ENCODE measurements around the gene RYR2. TPM values are rescaled to one million over a fixed set of nuclear protein-coding genes. Genes with fewer than 3 reads are reported as not detected.
"Not testable (repeated sequence)": the region's sequence is repeated elsewhere in the genome, so short reads cannot be mapped to it uniquely, and the experiment has no call there.

Gene RYR2
- total RNA-seq, 1 experiment from 2014 or later = 4.0 TPM

DNA sequence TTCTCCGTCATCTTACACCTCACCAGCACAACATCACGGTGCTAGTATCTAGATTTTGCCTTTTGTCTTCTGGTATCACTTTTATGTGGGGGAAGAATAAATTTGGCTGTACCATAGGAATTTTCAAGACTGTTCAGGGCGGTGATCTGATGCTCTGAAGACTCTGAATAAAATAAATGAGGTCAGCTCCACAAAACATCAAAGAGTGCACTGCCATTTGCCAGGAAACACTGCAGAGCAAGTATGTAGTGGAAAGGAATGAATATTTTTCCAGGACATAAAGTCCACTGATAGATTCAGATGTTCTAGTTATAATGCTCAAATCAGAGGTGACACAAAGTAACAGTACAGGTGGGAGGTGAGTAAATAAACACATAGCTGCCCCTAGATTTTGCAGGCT is 792.5 kb downstream of the RYR2 start:
- Mint-ChIP-seq H3K27ac (ENCODE audit: low read depth, unreplicated experiment) (no peak overlapping the region), H3K9me3 (ENCODE audit: unreplicated experiment) (no peaks in the 10 kb centered on the region), H3K4me3 (ENCODE audit: unreplicated experiment) (no peak overlapping the region), H3K27me3 (ENCODE audit: insufficient read depth, unreplicated experiment) (no peaks in the 10 kb centered on the region), H3K36me3 (ENCODE audit: insufficient read depth, unreplicated experiment) (peaks cover 5% of the 10 kb centered on the region), H3K4me1 (ENCODE audit: insufficient read depth, unreplicated experiment) (no peaks in the 10 kb centered on the region)
- intact Hi-C loops (cut with micrococcal nuclease) = no loop called here
- no TSS peak for BruUV-seq (replicated peaks)
- CTCF ChIA-PET = interaction anchor here (0.6 to 10.1 kb wide), 7 partner anchors 14 to 1116 kb away, joined by 3 to 56 read pairs (median 4); no protein-coding TSS in a partner anchor
- POLR2A ChIA-PET = interaction anchor here (0.5 to 1.7 kb wide), 4 partner anchors 10 to 1124 kb away, joined by 3 to 4 read pairs (median 3); no protein-coding TSS in a partner anchor
- no peak for TF ChIP-seq CTCF (IDR thresholded peaks at IDR 0.05; ENCODE audit: unreplicated experiment)
- DNase-seq (ENCODE audit: unreplicated experiment) = no peak

- Mint-ChIP-seq H3K27ac (ENCODE audit: low read depth, unreplicated experiment) (no peak overlapping the region), H3K36me3 (ENCODE audit: insufficient read depth, unreplicated experiment) (peaks cover 5% of the 10 kb centered on the region), H3K4me3 (ENCODE audit: unreplicated experiment) (no peak overlapping the region), H3K4me1 (ENCODE audit: insufficient read depth, unreplicated experiment) (no peaks in the 10 kb centered on the region), H3K9me3 (ENCODE audit: unreplicated experiment) (no peaks in the 10 kb centered on the region), H3K27me3 (ENCODE audit: insufficient read depth, unreplicated experiment) (no peaks in the 10 kb centered on the region)
- intact Hi-C loops (cut with micrococcal nuclease) = no loop called here
- CTCF ChIA-PET = interaction anchor here (0.6 to 8.9 kb wide), 7 partner anchors 12 to 161 kb away, joined by 3 to 79 read pairs (median 4); no protein-coding TSS in a partner anchor
- no peak for DNase-seq (ENCODE audit: unreplicated experiment)
- POLR2A ChIA-PET = interaction anchor here (0.7 to 2.9 kb wide), 2 partner anchors 14 to 86 kb away, joined by 3 to 13 read pairs; no protein-coding TSS in a partner anchor
- TF ChIP-seq CTCF (IDR thresholded peaks at IDR 0.05; ENCODE audit: unreplicated experiment) = no peak
- no TSS peak for BruUV-seq (replicated peaks)
These were observed 796.3 kb downstream of the RYR2 start for GRCh38 chr1:237838320-237838719.

DNA sequence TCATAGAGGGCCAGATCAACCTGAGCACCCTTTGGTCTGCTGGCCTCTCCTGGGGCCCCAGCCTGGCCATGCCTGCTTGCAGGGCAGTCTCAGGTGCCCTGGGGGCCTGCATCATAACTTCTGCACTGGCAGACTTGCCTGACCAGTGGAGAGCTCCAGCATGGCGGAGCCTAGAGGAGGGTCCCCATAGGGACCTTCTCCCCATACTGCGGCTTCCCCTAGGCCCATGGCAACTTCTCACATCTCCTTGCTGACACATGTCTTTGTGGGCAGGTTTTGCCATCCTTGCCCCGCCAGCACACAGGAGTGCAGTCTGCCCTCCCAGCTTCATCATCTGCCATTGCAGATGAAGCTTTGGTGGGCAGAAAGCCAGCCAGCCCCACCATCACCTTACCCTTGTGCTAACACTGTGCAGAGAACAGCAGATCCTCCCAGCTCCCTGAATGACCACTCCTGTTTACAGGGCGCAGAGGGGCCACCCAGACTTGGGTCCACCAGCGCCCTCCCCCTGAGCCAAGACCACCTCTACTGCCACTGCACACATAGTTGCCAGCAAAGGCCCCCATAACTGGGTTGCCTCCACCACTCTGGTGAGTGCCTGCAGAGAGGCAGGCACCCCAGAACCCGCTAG is 797.0 kb downstream of the RYR2 start:
- no peak for DNase-seq (ENCODE audit: unreplicated experiment)
- H3K4me1 Mint-ChIP-seq (ENCODE audit: insufficient read depth, unreplicated experiment) = no peaks in the 10 kb centered on the region
- intact Hi-C loops (cut with micrococcal nuclease) = no loop called here
- POLR2A ChIA-PET = interaction anchor here (2.9 kb wide), 1 partner anchor 13 kb away, joined by 13 read pairs; no protein-coding TSS in a partner anchor
- no peak overlapping the region for H3K4me3 Mint-ChIP-seq (ENCODE audit: unreplicated experiment)
- CTCF ChIA-PET = interaction anchor here (0.6 to 8.9 kb wide), 9 partner anchors 12 to 613 kb away, joined by 3 to 79 read pairs (median 4); no protein-coding TSS in a partner anchor
- no peaks in the 10 kb centered on the region for H3K27me3 Mint-ChIP-seq (ENCODE audit: insufficient read depth, unreplicated experiment)
- H3K36me3 Mint-ChIP-seq (ENCODE audit: insufficient read depth, unreplicated experiment) = peaks cover 5% of the 10 kb centered on the region
- BruUV-seq (replicated peaks) = no TSS peak
- H3K9me3 Mint-ChIP-seq (ENCODE audit: unreplicated experiment) = no peaks in the 10 kb centered on the region
- TF ChIP-seq CTCF (IDR thresholded peaks at IDR 0.05; ENCODE audit: unreplicated experiment) = no peak
- no peak overlapping the region for H3K27ac Mint-ChIP-seq (ENCODE audit: low read depth, unreplicated experiment)

- Mint-ChIP-seq H3K9me3 (ENCODE audit: unreplicated experiment) (no peaks in the 10 kb centered on the region), H3K27ac (ENCODE audit: low read depth, unreplicated experiment) (no peak overlapping the region), H3K4me3 (ENCODE audit: unreplicated experiment) (no peak overlapping the region), H3K36me3 (ENCODE audit: insufficient read depth, unreplicated experiment) (peaks cover 5% of the 10 kb centered on the region), H3K27me3 (ENCODE audit: insufficient read depth, unreplicated experiment) (no peaks in the 10 kb centered on the region), H3K4me1 (ENCODE audit: insufficient read depth, unreplicated experiment) (no peaks in the 10 kb centered on the region)
- BruUV-seq (replicated peaks) = no TSS peak
- DNase-seq (ENCODE audit: unreplicated experiment) = no peak
- intact Hi-C loops (cut with micrococcal nuclease) = no loop called here
- CTCF ChIA-PET = interaction anchor here (0.8 to 8.9 kb wide), 2 partner anchors 10 to 11 kb away, joined by 4 to 79 read pairs; no protein-coding TSS in a partner anchor
- POLR2A ChIA-PET = no interaction called here
- TF ChIP-seq CTCF (IDR thresholded peaks at IDR 0.05; ENCODE audit: unreplicated experiment) = no peak
These were observed 799.5 kb downstream of the RYR2 start for GRCh38 chr1:237841485-237841884.

- CTCF ChIA-PET = interaction anchor here (0.6 to 8.9 kb wide), 7 partner anchors 9 to 717 kb away, joined by 3 to 79 read pairs (median 4); no protein-coding TSS in a partner anchor
- H3K4me1 Mint-ChIP-seq (ENCODE audit: insufficient read depth, unreplicated experiment); POLR2A ChIA-PET; intact Hi-C loops (cut with micrococcal nuclease); H3K36me3 Mint-ChIP-seq (ENCODE audit: insufficient read depth, unreplicated experiment); BruUV-seq (replicated peaks); H3K9me3 Mint-ChIP-seq (ENCODE audit: unreplicated experiment); H3K4me3 Mint-ChIP-seq (ENCODE audit: unreplicated experiment); H3K27me3 Mint-ChIP-seq (ENCODE audit: insufficient read depth, unreplicated experiment); H3K27ac Mint-ChIP-seq (ENCODE audit: low read depth, unreplicated experiment); DNase-seq (ENCODE audit: unreplicated experiment): not testable (repeated sequence)
These were observed 801.5 kb downstream of the RYR2 start for GRCh38 chr1:237843516-237843915.

Data from MCF 10A (cell line).